ENCODE measurements around the gene CASD1. TPM values are rescaled to one million over a fixed set of nuclear protein-coding genes. Genes with fewer than 3 reads are reported as not detected.

CASD1 gene
- total RNA-seq, 1 donor from 2014 or later = 93.5 TPM

- H3K36me3 Mint-ChIP-seq = peaks cover 28% of the 10 kb centered on the region
- no peak overlapping the region for H3K4me2 ChIP-seq
- no peaks in the 10 kb centered on the region for H3K27me3 ChIP-seq
- peaks cover 6% of the 10 kb centered on the region for H3K27me3 Mint-ChIP-seq (ENCODE audit: insufficient read depth, low read depth)
- H2AFZ ChIP-seq (replicated peaks) = no peak overlapping the region
- H3K9me3 Mint-ChIP-seq = peaks cover 37% of the 10 kb centered on the region
- H3K36me3 ChIP-seq = no peaks in the 10 kb centered on the region
- H3K4me1 ChIP-seq = peaks cover 6% of the 10 kb centered on the region
- H3K79me2 ChIP-seq (ENCODE audit: low read depth) = no peaks in the 10 kb centered on the region
- no peaks in the 10 kb centered on the region for H3F3A ChIP-seq (ENCODE audit: low read depth)
- no peaks in the 10 kb centered on the region for H4K20me1 ChIP-seq (ENCODE audit: low read depth)
- H3K9me3 ChIP-seq (ENCODE audit: low read depth) = peaks cover 13% of the 10 kb centered on the region
- H3K4me3 Mint-ChIP-seq = no peak overlapping the region
- no peak for DNase-seq (ENCODE audit: low spot score)
- no peak overlapping the region for H3K27ac Mint-ChIP-seq
- H3K4me1 Mint-ChIP-seq = no peaks in the 10 kb centered on the region
- H3K27ac ChIP-seq = peak overlapping the region; percentile 16
- TF ChIP-seq EZH2 (IDR thresholded peaks at IDR 0.05) (no peak), CTCF (IDR thresholded peaks at IDR 0.05) (no peak)
- no peak overlapping the region for H3K9ac ChIP-seq
- no peak overlapping the region for H3K4me3 ChIP-seq
These were observed 67.7 kb downstream of the CASD1 start for GRCh38 chr7:94577357-94577756.

GRCh38 chr7:94578614-94579013 is 69.0 kb downstream of the CASD1 start:
- Histone ChIP-seq H3K4me1 (peaks cover 6% of the 10 kb centered on the region), H3K4me2 (no peak overlapping the region), H3K79me2 (ENCODE audit: low read depth) (no peaks in the 10 kb centered on the region), H3K9ac (no peak overlapping the region), H3K9me3 (ENCODE audit: low read depth) (peaks cover 13% of the 10 kb centered on the region), H3F3A (ENCODE audit: low read depth) (no peaks in the 10 kb centered on the region), H4K20me1 (ENCODE audit: low read depth) (no peaks in the 10 kb centered on the region), H2AFZ (replicated peaks) (no peak overlapping the region), H3K27ac (no peak overlapping the region), H3K27me3 (no peaks in the 10 kb centered on the region), H3K36me3 (no peaks in the 10 kb centered on the region), H3K4me3 (no peak overlapping the region)
- TF ChIP-seq CTCF (IDR thresholded peaks at IDR 0.05) = no peak
- TF ChIP-seq EZH2 (IDR thresholded peaks at IDR 0.05) = no peak
- no peak for TF ChIP-seq EZH2phosphoT487 (IDR thresholded peaks at IDR 0.05)
- peaks cover 25% of the 10 kb centered on the region for H3K36me3 Mint-ChIP-seq
- no peaks in the 10 kb centered on the region for H3K4me1 Mint-ChIP-seq
- no peak for DNase-seq (ENCODE audit: low spot score)
- H3K27ac Mint-ChIP-seq = no peak overlapping the region
- no peak overlapping the region for H3K4me3 Mint-ChIP-seq
- peaks cover 6% of the 10 kb centered on the region for H3K27me3 Mint-ChIP-seq (ENCODE audit: insufficient read depth, low read depth)
- peaks cover 29% of the 10 kb centered on the region for H3K9me3 Mint-ChIP-seq

- H3K27ac Mint-ChIP-seq = no peak overlapping the region
- H3K4me3 ChIP-seq = no peak overlapping the region
- peaks cover 22% of the 10 kb centered on the region for H3K9me3 Mint-ChIP-seq
- no peak overlapping the region for H3K9ac ChIP-seq
- H3F3A ChIP-seq (ENCODE audit: low read depth) = no peaks in the 10 kb centered on the region
- H3K27me3 Mint-ChIP-seq (ENCODE audit: insufficient read depth, low read depth) = peaks cover 6% of the 10 kb centered on the region
- H3K79me2 ChIP-seq (ENCODE audit: low read depth) = no peaks in the 10 kb centered on the region
- no peak for TF ChIP-seq EZH2 (IDR thresholded peaks at IDR 0.05)
- TF ChIP-seq EZH2phosphoT487 (IDR thresholded peaks at IDR 0.05) = no peak
- no peak for TF ChIP-seq CTCF (IDR thresholded peaks at IDR 0.05)
- no peaks in the 10 kb centered on the region for H3K4me1 Mint-ChIP-seq
- peaks cover 6% of the 10 kb centered on the region for H3K4me1 ChIP-seq
- no peaks in the 10 kb centered on the region for H3K27me3 ChIP-seq
- H3K4me2 ChIP-seq = no peak overlapping the region
- H3K9me3 ChIP-seq (ENCODE audit: low read depth) = peaks cover 13% of the 10 kb centered on the region
- H3K27ac ChIP-seq = no peak overlapping the region
- H4K20me1 ChIP-seq (ENCODE audit: low read depth) = no peaks in the 10 kb centered on the region
- no peak overlapping the region for H2AFZ ChIP-seq (replicated peaks)
- DNase-seq (ENCODE audit: low spot score) = no peak
- no peaks in the 10 kb centered on the region for H3K36me3 ChIP-seq
- H3K4me3 Mint-ChIP-seq = no peak overlapping the region
- peaks cover 22% of the 10 kb centered on the region for H3K36me3 Mint-ChIP-seq
These were observed 69.9 kb downstream of the CASD1 start for GRCh38 chr7:94579470-94579869.
